Kidney (tissue), 14 donors: ENCODE data around the gene EPHA4. TPM values are rescaled to one million over a fixed set of nuclear protein-coding genes. Genes with fewer than 3 reads are reported as not detected.

Experiments used
- DNase-seq, 5 donors: peaks; one replicate each; pipeline ENCODE4 v3.0.0-alpha.2; 2013 to 2020
- FAIRE-seq: peaks from 2 replicates; lab custom pipeline; 2012; peaks lifted over from hg19 to GRCh38; lab: Jason Lieb, UNC
- H3K27ac ChIP-seq, 2 donors: one replicate each; pipeline ENCODE4 v1.7.0; 2013; ENCODE audit warnings: low read depth in 2 of 2, low read length in 2 of 2, inconsistent platforms in 1 of 2
- H3K27me3 ChIP-seq: one replicate; pipeline ENCODE4 v1.7.1; 2013; ENCODE audit warnings: low read length, inconsistent platforms; ENCODE audit not compliant: control insufficient read depth, insufficient read depth
- H3K36me3 ChIP-seq, 3 donors: one replicate each; pipeline versions ENCODE4 v1.7.0 to v1.7.1; 2013; ENCODE audit warnings: low read length in 3 of 3, control low read depth in 1 of 3, inconsistent platforms in 1 of 3; ENCODE audit not compliant: insufficient read depth in 3 of 3, control insufficient read depth in 2 of 3
- H3K4me1 ChIP-seq, 3 donors: one replicate each; pipeline versions ENCODE4 v1.7.0 to v1.7.1; 2013; ENCODE audit warnings: low read length in 3 of 3, inconsistent platforms in 1 of 3, low read depth in 1 of 3; ENCODE audit not compliant: control insufficient read depth in 2 of 3, insufficient read depth in 2 of 3
- H3K4me3 ChIP-seq, 3 donors: one replicate each; pipeline versions ENCODE4 v1.7.0 to v1.8.1; 2013; ENCODE audit warnings: low read length in 3 of 3, control low read depth in 1 of 3, inconsistent platforms in 1 of 3
- H3K9ac ChIP-seq, 3 donors: one replicate each; pipeline versions ENCODE4 v1.7.0 to v1.7.1; 2013; ENCODE audit warnings: low read length in 3 of 3, control low read depth in 1 of 3, inconsistent platforms in 1 of 3
- H3K9me3 ChIP-seq, 3 donors: one replicate each; pipeline versions ENCODE4 v1.7.0 to v1.7.1; 2013; ENCODE audit warnings: low read length in 3 of 3, control low read depth in 1 of 3, inconsistent platforms in 1 of 3; ENCODE audit not compliant: control insufficient read depth in 2 of 3, insufficient read depth in 1 of 3
- CTCF ChIP-seq: IDR thresholded peaks from 3 replicates; pipeline ENCODE4 v1.5.1; 2012; ENCODE audit warnings: mild to moderate bottlenecking, moderate library complexity, borderline replicate concordance; ENCODE audit not compliant: insufficient read depth; ENCODE audit errors: extremely low read depth
- intact Hi-C: fragments of 100-400 bp; cut with DNase I; formaldehyde crosslinking; loops from one replicate; pipeline ENCODE4 v1.11.1; 2022
- polyA plus RNA-seq: library from polyadenylated mRNA; stranded (reverse); fragments of 350-450 nt; fragmentation: Illumina TruSeq; extraction: RNeasy Lipid Tissue Mini Kit (QIAGEN cat#74804); gene quantifications from one replicate; pipeline ENCODE4 v1.2.3, GENCODE V29; 2014; ENCODE audit warnings: low read depth, low replicate concordance; ENCODE audit not compliant: insufficient read depth
- total RNA-seq: library from RNA; stranded (reverse); fragmentation: NEBNext Ultra II Directional; extraction: Animal tissue kit (Norgen Biotek cat#: 25700); gene quantifications from one replicate; pipeline ENCODE4 v1.2.1, GENCODE V29; 2021
- donor health status: control.
- donor health status: control.
- donor health status: control.
- donor health status: control.
- donor health status: control.
- donor health status: DM: yes; HTN: yes; CAD: no.
- donor health status: Normal renal cell carcinoma (clear cell type).

Gene EPHA4
- total and polyA plus RNA-seq, 2 donors from 2014 or later: 4.8 to 38.0 TPM

GRCh38 chr2:221415789-221416188 is 156.3 kb downstream of the EPHA4 start:
- H3K36me3 ChIP-seq: peaks cover 0 to 5% (median 5%) of the 10 kb centered on the region in 3 donors
- no peak overlapping the region for H3K9ac ChIP-seq
- no peaks in the 10 kb centered on the region for H3K9me3 ChIP-seq
- FAIRE-seq (no peak), DNase-seq (no peak)
- H3K4me3 ChIP-seq: no peak overlapping the region
- intact Hi-C loops: no loop called here
- TF ChIP-seq CTCF: no peak
- no peak overlapping the region for H3K27ac ChIP-seq
- H3K27me3 ChIP-seq: no peaks in the 10 kb centered on the region
- H3K4me1 ChIP-seq: no peaks in the 10 kb centered on the region

DNA sequence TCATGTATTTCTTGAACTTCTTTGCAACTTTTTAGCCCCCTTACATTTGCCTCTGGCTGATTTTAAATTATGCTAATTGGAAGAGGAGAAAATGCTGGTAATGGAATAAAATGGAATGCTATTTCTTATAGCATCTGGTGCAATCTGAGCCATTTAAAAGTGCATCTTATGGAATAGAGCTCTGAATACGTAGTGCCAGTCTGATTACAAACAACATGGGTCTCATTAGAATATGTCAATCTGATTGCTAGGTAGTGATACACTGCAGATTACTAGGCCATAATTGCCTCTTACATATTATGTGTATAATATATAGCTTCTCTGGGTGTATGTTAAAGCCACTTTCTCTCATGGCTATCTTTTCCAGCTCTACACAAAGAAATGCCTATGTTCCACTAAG is 159.1 kb downstream of the EPHA4 start:
- H3K36me3 ChIP-seq: no peaks in the 10 kb centered on the region
- intact Hi-C loops: no loop called here
- no peak for TF ChIP-seq CTCF
- no peak overlapping the region for H3K9ac ChIP-seq
- no peak overlapping the region for H3K27ac ChIP-seq
- FAIRE-seq (no peak), DNase-seq (no peak)
- no peaks in the 10 kb centered on the region for H3K9me3 ChIP-seq
- no peaks in the 10 kb centered on the region for H3K27me3 ChIP-seq
- H3K4me3 ChIP-seq: no peak overlapping the region
- H3K4me1 ChIP-seq: no peaks in the 10 kb centered on the region

- TF ChIP-seq CTCF: no peak
- Histone ChIP-seq H3K9me3 (no peaks in the 10 kb centered on the region), H3K9ac (no peak overlapping the region), H3K4me1 (no peaks in the 10 kb centered on the region), H3K36me3 (no peaks in the 10 kb centered on the region), H3K27me3 (no peaks in the 10 kb centered on the region), H3K4me3 (no peak overlapping the region), H3K27ac (no peak overlapping the region)
- intact Hi-C loops: no loop called here
- DNase-seq (no peak), FAIRE-seq (no peak)
Observed at GRCh38 chr2:221410487-221410886, 161.6 kb downstream of the EPHA4 start.

DNA sequence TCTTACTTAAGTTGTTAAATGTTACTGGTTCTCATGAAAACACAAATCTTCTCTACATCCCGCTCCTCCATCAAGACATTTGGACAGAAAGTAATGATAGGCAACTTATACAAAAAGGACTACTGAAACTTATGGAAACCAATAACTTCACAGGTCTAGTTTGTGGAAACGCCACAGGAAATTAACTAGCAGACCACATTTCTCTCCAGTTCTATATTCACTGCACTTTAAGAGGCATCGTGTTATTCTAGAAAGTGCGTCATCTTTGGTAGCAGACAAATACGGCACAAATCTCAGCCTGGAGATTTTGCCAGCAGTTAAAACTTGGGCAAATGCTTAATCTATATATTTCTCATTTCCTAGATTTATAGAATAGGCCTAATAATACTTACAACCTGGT is 164.3 kb downstream of the EPHA4 start:
- no peak for TF ChIP-seq CTCF
- no peaks in the 10 kb centered on the region for H3K9me3 ChIP-seq
- intact Hi-C loops: no loop called here
- no peaks in the 10 kb centered on the region for H3K27me3 ChIP-seq
- H3K4me1 ChIP-seq: no peaks in the 10 kb centered on the region
- no peaks in the 10 kb centered on the region for H3K36me3 ChIP-seq
- H3K9ac ChIP-seq: no peak overlapping the region
- no peak overlapping the region for H3K4me3 ChIP-seq
- FAIRE-seq (no peak), DNase-seq (no peak)
- H3K27ac ChIP-seq: no peak overlapping the region
